ENCODE data around the gene RALB.
"Not testable (repeated sequence)": the region's sequence is repeated elsewhere in the genome, so short reads cannot be mapped to it uniquely, and the experiment has no call there.

The RALB gene

GRCh38 chr2:120308038-120308910, 55.6 kb downstream of the RALB start:
- DNase-seq (ENCODE audit: extremely low read depth, low read depth) = no peak
- no peak for TF ChIP-seq CTCF (IDR thresholded peaks at IDR 0.05; ENCODE audit: low read depth, low read length, missing control alignments)
- H3K4me3 ChIP-seq (replicated peaks; ENCODE audit: low read depth, low read length) = no peak overlapping the region

GRCh38 chr2:120310136-120310535, 57.5 kb downstream of the RALB start:
- no peak for TF ChIP-seq CTCF (IDR thresholded peaks at IDR 0.05; ENCODE audit: low read depth, low read length, missing control alignments)
- no peak for DNase-seq (ENCODE audit: extremely low read depth, low read depth)
- no peak overlapping the region for H3K4me3 ChIP-seq (replicated peaks; ENCODE audit: low read depth, low read length)

- not testable (repeated sequence) for DNase-seq (ENCODE audit: extremely low read depth, low read depth); H3K4me3 ChIP-seq (replicated peaks; ENCODE audit: low read depth, low read length)
These were observed 58.2 kb downstream of the RALB start for GRCh38 chr2:120310841-120311240.

GRCh38 chr2:120312076-120312475, 59.4 kb downstream of the RALB start:
- no peak overlapping the region for H3K4me3 ChIP-seq (replicated peaks; ENCODE audit: low read depth, low read length)
- no peak for DNase-seq (ENCODE audit: extremely low read depth, low read depth)
- TF ChIP-seq CTCF (IDR thresholded peaks at IDR 0.05; ENCODE audit: low read depth, low read length, missing control alignments) = no peak

GRCh38 chr2:120312860-120313694, 60.4 kb downstream of the RALB start:
- DNase-seq (ENCODE audit: extremely low read depth, low read depth) = peak; percentile 35
- peak overlapping the region; percentile 44 for H3K4me3 ChIP-seq (replicated peaks; ENCODE audit: low read depth, low read length)

GRCh38 chr2:120313695-120314615, 61.3 kb downstream of the RALB start:
- TF ChIP-seq CTCF (IDR thresholded peaks at IDR 0.05; ENCODE audit: low read depth, low read length, missing control alignments) = no peak
- peak overlapping the region; percentile 44 for H3K4me3 ChIP-seq (replicated peaks; ENCODE audit: low read depth, low read length)
- DNase-seq (ENCODE audit: extremely low read depth, low read depth) = no peak

More at GRCh38 chr2:120312860-120313694, 60.4 kb downstream of the RALB start:
- TF ChIP-seq CTCF (IDR thresholded peaks at IDR 0.05; ENCODE audit: low read depth, low read length, missing control alignments) = peak; percentile 94

All from HFF-Myc (cell line).